ENCODE data around the gene CD300C.

- TF ChIP-seq, protein P1, sequence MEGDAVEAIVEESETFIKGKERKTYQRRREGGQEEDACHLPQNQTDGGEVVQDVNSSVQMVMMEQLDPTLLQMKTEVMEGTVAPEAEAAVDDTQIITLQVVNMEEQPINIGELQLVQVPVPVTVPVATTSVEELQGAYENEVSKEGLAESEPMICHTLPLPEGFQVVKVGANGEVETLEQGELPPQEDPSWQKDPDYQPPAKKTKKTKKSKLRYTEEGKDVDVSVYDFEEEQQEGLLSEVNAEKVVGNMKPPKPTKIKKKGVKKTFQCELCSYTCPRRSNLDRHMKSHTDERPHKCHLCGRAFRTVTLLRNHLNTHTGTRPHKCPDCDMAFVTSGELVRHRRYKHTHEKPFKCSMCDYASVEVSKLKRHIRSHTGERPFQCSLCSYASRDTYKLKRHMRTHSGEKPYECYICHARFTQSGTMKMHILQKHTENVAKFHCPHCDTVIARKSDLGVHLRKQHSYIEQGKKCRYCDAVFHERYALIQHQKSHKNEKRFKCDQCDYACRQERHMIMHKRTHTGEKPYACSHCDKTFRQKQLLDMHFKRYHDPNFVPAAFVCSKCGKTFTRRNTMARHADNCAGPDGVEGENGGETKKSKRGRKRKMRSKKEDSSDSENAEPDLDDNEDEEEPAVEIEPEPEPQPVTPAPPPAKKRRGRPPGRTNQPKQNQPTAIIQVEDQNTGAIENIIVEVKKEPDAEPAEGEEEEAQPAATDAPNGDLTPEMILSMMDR (IDR thresholded peaks at IDR 0.05; ENCODE audit: low read length), result no peak
- TF ChIP-seq EZH2 (optimal IDR thresholded peaks at IDR 0.05; ENCODE audit: low read depth, low read length), result no peak
Measured at GRCh38 chr17:74536890-74537289, 9.0 kb downstream of the CD300C start.

Measured in MM.1S (cell line).